Prostate gland (tissue), 2 donors: Measurements from ENCODE around the gene KLHL29.

Experiments used
- CTCF ChIP-seq, 4 experiments: fragments of 200-600 bp in 2 of 4; fragments of 450-650 bp in 2 of 4; sonication (generic) in 2 of 4; IDR thresholded peaks; 1 replicate in 3 of 4; 2 replicates in 1 of 4; pipeline ENCODE4 v1.5.1; 2016 to 2019; ENCODE audit warnings: antibody characterized with exemption in 4 of 4, mild to moderate bottlenecking in 2 of 4, moderate library complexity in 2 of 4
- POLR2A ChIP-seq: fragments of 450-650 bp; IDR thresholded peaks from one replicate; pipeline ENCODE4 v1.6.1; 2016; ENCODE audit warnings: antibody characterized with exemption, mild to moderate bottlenecking

- no peak for TF ChIP-seq CTCF (IDR thresholded peaks at IDR 0.05)
- TF ChIP-seq POLR2A, result no peak
Measured at GRCh38 chr2:23670245-23670592, 285.2 kb downstream of the KLHL29 start.
